Subcutaneous adipose tissue (tissue), 4 donors: Measurements from ENCODE around the gene ODAD4. TPM values are rescaled to one million over a fixed set of nuclear protein-coding genes. Genes with fewer than 3 reads are reported as not detected.

Experiments used
- total RNA-seq, 4 donors: library from RNA; depleted of rRNA; stranded (reverse); fragments of >200 nt; gene quantifications; one replicate each; pipeline ENCODE4 v1.1.0, GENCODE V29; 2016
- TF ChIP-seq, protein P1 (sequence below): fragments of 450-650 bp; IDR thresholded peaks from one replicate; pipeline ENCODE4 v1.5.1; 2016; ENCODE audit warnings: low read depth, mild to moderate bottlenecking, control low read depth, antibody characterized with exemption, moderate library complexity

Gene ODAD4, protein sequence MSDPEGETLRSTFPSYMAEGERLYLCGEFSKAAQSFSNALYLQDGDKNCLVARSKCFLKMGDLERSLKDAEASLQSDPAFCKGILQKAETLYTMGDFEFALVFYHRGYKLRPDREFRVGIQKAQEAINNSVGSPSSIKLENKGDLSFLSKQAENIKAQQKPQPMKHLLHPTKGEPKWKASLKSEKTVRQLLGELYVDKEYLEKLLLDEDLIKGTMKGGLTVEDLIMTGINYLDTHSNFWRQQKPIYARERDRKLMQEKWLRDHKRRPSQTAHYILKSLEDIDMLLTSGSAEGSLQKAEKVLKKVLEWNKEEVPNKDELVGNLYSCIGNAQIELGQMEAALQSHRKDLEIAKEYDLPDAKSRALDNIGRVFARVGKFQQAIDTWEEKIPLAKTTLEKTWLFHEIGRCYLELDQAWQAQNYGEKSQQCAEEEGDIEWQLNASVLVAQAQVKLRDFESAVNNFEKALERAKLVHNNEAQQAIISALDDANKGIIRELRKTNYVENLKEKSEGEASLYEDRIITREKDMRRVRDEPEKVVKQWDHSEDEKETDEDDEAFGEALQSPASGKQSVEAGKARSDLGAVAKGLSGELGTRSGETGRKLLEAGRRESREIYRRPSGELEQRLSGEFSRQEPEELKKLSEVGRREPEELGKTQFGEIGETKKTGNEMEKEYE
- under 1 TPM; 0.33 to 0.88 (median 0.44) TPM for total RNA-seq

DNA sequence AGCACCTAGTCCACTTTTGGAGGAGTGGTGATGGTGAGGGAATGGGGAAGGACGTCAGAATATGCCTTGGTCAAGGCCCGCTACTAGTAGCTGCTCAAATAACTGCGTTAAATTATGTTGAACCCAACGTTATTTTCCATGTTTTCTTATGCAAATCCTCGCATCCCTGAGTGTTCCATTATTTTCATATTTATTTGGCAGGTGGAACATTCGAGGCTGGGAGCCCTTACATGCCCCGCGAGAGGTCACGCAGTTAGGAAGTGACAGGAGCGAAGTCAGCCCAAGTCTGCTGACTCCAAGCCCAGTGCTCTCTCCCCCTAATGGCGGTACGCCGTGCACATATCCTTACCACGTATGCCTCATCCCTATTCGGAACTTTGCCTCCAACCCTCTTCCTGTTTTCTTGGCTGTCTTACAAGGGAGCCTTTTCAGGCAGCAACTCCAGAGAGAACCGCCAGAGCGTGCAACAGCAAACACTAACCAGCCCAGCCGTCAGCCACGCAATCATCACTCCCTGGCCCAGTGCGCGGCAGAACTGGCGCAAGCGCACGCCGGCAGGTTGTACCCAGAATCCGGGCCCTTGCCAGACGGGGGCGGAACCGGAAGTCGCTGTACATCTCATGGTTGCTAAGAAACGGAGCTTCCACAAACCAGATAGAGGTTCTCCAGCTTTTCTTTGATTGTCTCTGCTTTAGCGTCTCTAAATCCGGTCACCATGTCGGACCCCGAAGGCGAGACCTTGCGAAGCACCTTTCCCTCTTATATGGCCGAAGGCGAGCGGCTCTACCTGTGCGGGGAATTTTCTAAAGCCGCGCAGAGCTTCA, at the start of gene ODAD4:
Gene ODAD4 (plus strand): TSS at position 609 of the 824 bp plus-strand sequence. CDS start 107 bp downstream, at position 716.
- TF ChIP-seq, protein P1, sequence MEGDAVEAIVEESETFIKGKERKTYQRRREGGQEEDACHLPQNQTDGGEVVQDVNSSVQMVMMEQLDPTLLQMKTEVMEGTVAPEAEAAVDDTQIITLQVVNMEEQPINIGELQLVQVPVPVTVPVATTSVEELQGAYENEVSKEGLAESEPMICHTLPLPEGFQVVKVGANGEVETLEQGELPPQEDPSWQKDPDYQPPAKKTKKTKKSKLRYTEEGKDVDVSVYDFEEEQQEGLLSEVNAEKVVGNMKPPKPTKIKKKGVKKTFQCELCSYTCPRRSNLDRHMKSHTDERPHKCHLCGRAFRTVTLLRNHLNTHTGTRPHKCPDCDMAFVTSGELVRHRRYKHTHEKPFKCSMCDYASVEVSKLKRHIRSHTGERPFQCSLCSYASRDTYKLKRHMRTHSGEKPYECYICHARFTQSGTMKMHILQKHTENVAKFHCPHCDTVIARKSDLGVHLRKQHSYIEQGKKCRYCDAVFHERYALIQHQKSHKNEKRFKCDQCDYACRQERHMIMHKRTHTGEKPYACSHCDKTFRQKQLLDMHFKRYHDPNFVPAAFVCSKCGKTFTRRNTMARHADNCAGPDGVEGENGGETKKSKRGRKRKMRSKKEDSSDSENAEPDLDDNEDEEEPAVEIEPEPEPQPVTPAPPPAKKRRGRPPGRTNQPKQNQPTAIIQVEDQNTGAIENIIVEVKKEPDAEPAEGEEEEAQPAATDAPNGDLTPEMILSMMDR = no peak

DNA sequence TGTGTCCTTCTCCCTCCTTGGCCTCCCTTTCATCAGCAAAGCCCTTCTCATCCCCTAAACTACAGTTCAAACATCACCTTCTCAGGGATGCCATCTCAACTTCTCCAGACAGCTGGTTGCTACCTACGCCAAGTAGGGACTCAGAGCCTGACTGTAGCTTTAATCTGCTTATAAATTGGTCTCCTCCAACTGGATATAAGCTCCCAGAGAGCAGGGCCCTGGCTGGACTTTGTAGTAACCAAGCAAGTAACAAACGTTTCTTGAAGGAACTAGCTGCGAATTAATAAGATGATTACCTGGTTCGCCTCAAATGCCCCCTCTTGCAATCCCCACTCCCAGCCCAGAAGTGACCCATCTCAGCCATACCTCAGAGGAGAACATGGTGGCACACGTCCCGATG, 47.7 kb upstream of the ODAD4 start:
- TF ChIP-seq, protein P1 = no peak

DNA sequence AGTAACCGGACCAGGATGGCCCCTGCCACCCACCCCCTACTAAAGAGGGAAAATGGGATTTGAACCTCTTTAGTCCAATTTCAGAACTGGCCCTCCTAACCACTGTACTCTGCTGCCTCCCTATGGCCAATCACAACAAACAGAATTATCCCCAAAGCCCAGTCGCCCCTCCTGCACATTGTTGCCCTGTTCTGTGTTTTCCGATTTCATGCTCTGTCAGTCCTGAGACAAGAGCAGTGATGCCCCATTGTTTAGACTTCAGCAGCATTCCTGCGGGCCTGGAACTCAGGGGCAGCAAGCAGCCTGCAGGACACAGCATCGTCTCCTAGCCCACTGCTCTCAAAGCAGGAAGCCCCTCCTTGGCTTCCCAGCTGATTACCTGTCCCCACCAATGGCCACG, 44.7 kb upstream of the ODAD4 start:
- TF ChIP-seq, protein P1 = no peak

DNA sequence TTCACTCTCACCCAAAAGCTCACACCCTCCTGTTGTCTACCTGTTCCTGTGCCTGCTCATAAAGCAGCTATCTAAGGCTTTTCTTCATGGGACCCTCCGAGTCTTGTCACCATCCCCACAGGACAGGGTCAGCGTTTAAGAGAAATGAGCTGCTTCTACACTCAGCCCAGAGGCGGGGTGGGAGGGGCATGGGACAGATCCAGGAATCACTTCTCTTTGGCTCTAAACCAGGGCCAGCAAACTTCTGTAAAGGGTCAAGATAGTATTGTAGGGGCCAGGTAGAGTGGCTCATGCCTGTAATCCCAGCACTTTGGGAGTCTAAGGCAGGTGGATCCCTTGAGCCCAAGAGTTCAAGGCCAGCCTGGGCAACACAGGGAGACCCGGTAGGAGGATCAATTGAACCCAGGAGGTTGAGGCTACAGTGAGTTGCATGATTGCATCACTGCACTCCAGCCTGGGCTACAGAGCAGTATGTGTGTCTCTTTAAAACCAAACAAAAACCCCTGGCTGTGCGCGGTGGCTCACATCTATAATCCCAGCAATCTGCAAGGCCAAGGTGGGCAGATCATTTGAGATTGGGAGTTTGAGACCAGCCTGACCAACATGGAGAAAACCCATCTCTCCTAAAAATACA, 42.0 kb upstream of the ODAD4 start:
- TF ChIP-seq, protein P1 = no peak

DNA sequence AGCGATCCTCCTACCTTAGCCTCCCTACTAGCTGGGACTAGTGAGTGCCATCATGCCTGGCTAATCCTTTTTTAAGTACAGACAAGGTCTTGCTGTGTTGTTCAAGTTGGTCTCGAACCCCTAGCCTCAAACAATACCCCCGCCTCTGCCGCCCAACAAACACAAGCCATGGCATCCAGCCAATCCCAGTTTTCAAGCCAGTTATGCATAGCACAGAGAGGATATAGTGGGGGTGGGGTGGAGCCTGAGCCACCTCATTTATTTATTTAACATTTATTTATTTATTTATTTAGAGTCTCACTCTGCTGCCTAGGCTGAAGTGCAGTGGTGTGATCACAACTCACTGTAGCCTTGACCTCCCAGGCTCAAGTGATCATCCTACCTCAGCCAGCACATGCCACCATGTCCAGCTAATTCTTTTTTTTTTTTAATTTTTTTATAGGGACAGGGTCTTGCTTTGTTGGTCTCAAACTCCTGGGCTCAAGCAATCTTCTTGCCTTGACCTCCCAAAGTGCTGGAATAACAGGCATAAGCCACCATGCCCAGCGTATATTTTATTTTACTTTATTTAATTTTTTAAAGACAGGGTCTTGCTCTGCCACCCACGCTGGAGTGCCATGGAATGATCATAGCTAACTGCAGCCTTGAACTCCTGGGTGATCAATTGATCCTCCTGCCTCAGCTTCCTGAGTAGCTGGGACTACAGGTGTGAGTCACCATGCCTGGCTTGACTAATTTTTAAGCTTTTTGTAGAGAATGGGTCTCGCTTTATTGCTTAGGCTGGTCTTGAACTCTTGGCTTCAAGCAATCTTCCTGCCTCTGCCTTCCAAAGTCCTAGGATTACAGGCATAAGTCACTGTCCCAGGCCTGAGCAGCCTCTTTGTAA, 39.0 kb upstream of the ODAD4 start:
- TF ChIP-seq, protein P1 = no peak

DNA sequence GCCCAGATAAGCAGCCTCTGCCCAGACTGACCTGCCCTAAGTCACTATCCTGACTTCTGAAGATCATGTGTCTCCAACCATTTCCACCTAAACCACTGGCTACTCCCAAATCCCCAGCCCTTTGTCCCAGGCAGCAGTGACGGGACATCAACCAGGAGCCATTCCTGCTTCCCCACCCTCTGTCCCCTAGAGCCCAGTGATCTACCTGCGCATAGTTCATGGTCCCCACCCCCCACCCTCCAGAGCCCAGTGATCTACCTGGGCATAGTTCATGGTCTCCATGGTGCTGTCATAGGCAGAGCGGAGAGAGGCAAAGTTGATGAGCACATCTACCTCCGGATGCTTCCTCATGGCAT, 38.4 kb upstream of the ODAD4 start:
- TF ChIP-seq, protein P1 = no peak
